ENCODE data around the gene MPPED2.

MPPED2 gene

GRCh38 chr11:30435488-30435887, 150.7 kb downstream of the MPPED2 start:
- Mint-ChIP-seq H3K36me3 (ENCODE audit: low read depth) (no peaks in the 10 kb centered on the region), H3K27me3 (no peaks in the 10 kb centered on the region), H3K4me3 (no peak overlapping the region), H3K4me1 (ENCODE audit: low read depth) (peaks cover 18% of the 10 kb centered on the region), H3K9me3 (no peaks in the 10 kb centered on the region), H3K27ac (peak overlapping the region; percentile 45)
- intact Hi-C loops (cut with micrococcal nuclease): loop anchor here (10.0 kb wide), 1 partner anchor 149 kb away; the partner anchor contains the start of gene MPPED2

GRCh38 chr11:30434901-30435300, 151.3 kb downstream of the MPPED2 start:
- H3K27me3 Mint-ChIP-seq: no peaks in the 10 kb centered on the region
- intact Hi-C loops (cut with micrococcal nuclease): loop anchor here (10.0 kb wide), 1 partner anchor 150 kb away; the partner anchor contains the start of gene MPPED2
- H3K4me3 Mint-ChIP-seq: no peak overlapping the region
- no peaks in the 10 kb centered on the region for H3K36me3 Mint-ChIP-seq (ENCODE audit: low read depth)
- H3K9me3 Mint-ChIP-seq: no peaks in the 10 kb centered on the region
- peaks cover 18% of the 10 kb centered on the region for H3K4me1 Mint-ChIP-seq (ENCODE audit: low read depth)
- peak overlapping the region; percentile 45 for H3K27ac Mint-ChIP-seq

- Mint-ChIP-seq H3K4me1 (ENCODE audit: low read depth) (peaks cover 18% of the 10 kb centered on the region), H3K9me3 (no peaks in the 10 kb centered on the region), H3K36me3 (ENCODE audit: low read depth) (no peaks in the 10 kb centered on the region), H3K27me3 (no peaks in the 10 kb centered on the region), H3K4me3 (no peak overlapping the region), H3K27ac (peak overlapping the region; percentile 3)
- intact Hi-C loops (cut with micrococcal nuclease): loop anchor here (10.0 kb wide), 1 partner anchor 151 kb away; the partner anchor contains the start of gene MPPED2
Observed at GRCh38 chr11:30433831-30434230, 152.3 kb downstream of the MPPED2 start.

DNA sequence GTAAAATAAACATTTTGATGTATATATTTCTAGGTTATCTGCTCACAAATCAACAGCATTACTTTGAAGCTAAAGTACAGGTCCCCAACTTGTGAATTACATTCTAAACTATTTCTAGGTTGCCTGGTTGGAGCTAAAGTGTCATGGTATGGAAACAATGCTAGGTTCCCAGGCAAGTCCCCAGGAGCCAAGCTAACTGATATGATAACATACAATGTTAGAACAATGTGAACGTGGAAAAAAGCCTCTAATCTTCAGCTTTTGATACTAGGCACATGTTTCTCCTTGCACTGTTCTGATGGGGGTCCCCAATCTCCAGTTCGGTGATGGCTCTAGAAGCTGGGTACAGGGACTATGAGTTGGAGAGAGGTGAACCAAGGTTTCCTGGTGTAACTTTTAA, 153.4 kb downstream of the MPPED2 start:
- no peaks in the 10 kb centered on the region for H3K27me3 Mint-ChIP-seq
- H3K27ac Mint-ChIP-seq: no peak overlapping the region
- peaks cover 18% of the 10 kb centered on the region for H3K4me1 Mint-ChIP-seq (ENCODE audit: low read depth)
- no peaks in the 10 kb centered on the region for H3K36me3 Mint-ChIP-seq (ENCODE audit: low read depth)
- no peaks in the 10 kb centered on the region for H3K9me3 Mint-ChIP-seq
- intact Hi-C loops (cut with micrococcal nuclease): loop anchor here (10.0 kb wide), 1 partner anchor 152 kb away; the partner anchor contains the start of gene MPPED2
- H3K4me3 Mint-ChIP-seq: no peak overlapping the region

- H3K9me3 Mint-ChIP-seq: no peaks in the 10 kb centered on the region
- intact Hi-C loops (cut with micrococcal nuclease): loop anchor here (10.0 kb wide), 1 partner anchor 153 kb away; the partner anchor contains the start of gene MPPED2
- H3K27ac Mint-ChIP-seq: no peak overlapping the region
- H3K36me3 Mint-ChIP-seq (ENCODE audit: low read depth): no peaks in the 10 kb centered on the region
- H3K4me3 Mint-ChIP-seq: no peak overlapping the region
- H3K27me3 Mint-ChIP-seq: no peaks in the 10 kb centered on the region
- peaks cover 18% of the 10 kb centered on the region for H3K4me1 Mint-ChIP-seq (ENCODE audit: low read depth)
Observed at GRCh38 chr11:30432178-30432577, 154.0 kb downstream of the MPPED2 start.

DNA sequence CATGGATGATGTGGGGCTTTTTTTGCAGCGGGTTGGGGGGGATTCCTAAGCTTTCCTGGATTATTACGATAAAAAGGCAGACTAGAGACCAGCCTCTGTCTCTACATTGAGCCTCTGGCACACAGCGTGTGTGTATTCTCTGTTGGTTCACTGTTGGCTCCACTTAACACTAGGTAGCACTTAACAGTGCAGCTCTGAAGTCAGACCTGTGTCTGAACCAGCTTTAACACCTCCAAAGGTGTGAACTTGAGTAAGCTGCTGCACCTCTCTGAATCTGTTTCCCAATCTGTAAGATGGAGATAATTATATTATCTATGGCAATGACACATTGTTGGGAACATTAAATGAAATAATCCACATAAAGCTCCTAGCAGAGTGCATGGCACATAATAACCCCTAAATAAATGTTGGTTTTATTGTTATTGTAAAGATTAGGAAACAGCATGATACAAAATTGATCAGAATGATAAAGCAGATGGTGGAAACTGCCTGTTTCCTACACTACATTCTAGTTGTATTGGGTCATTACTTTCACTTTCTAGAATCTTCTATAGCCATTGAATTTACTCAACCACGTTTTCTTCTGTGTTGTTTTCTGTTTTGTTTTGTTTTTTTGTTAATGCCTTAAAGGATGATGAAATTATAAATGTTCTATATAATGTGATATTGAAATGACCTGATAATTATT, 154.9 kb downstream of the MPPED2 start:
- Mint-ChIP-seq H3K27me3 (no peaks in the 10 kb centered on the region), H3K4me3 (no peak overlapping the region), H3K27ac (no peak overlapping the region), H3K36me3 (ENCODE audit: low read depth) (no peaks in the 10 kb centered on the region), H3K9me3 (no peaks in the 10 kb centered on the region), H3K4me1 (ENCODE audit: low read depth) (peaks cover 18% of the 10 kb centered on the region)
- intact Hi-C loops (cut with micrococcal nuclease): loop anchor here (10.0 kb wide), 1 partner anchor 154 kb away; the partner anchor contains the start of gene MPPED2

DNA sequence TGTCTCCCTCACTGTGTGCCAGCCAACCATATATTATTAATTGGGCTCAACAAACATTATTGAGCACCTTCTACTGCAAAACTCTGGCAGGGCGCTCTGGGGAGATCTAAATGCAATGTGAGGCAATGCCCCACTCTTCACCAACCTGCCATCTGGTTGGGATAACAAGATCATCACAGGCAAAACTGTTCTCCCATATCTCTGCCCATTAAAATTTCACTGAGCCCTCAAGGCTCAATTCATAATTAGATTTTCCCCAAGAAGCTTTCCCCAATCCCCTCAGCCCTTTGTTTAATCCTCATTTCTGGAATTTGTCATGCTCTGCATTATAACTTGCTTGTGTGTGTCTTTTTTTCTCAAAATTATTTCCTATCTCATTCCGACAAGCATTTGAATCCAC, 156.6 kb downstream of the MPPED2 start:
- H3K27ac Mint-ChIP-seq: no peak overlapping the region
- intact Hi-C loops (cut with micrococcal nuclease): no loop called here
- H3K4me3 Mint-ChIP-seq: no peak overlapping the region
- H3K4me1 Mint-ChIP-seq (ENCODE audit: low read depth): peaks cover 6% of the 10 kb centered on the region
- H3K27me3 Mint-ChIP-seq: no peaks in the 10 kb centered on the region
- H3K36me3 Mint-ChIP-seq (ENCODE audit: low read depth): no peaks in the 10 kb centered on the region
- no peaks in the 10 kb centered on the region for H3K9me3 Mint-ChIP-seq

DNA sequence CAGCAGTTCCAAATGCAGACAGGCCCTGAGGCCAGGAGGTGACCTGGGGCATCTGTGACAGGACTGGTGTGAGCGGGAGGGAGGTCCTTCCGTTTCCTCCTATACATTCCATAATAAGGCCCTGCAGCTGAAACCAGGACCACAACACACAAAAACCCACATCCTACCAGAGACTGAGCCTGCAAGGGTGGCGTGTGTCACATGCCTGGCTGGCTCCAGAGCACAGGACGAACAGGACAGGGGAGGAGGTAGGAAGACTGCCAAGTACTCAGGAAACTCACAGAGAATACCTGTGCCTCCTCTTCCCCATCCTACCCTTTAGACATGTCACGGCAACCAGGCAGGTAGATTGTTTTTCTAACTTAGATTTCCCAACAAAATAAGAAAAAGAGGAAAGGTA, 159.4 kb downstream of the MPPED2 start:
- Mint-ChIP-seq H3K4me1 (ENCODE audit: low read depth) (no peaks in the 10 kb centered on the region), H3K27ac (no peak overlapping the region), H3K4me3 (no peak overlapping the region), H3K27me3 (no peaks in the 10 kb centered on the region), H3K9me3 (no peaks in the 10 kb centered on the region), H3K36me3 (ENCODE audit: low read depth) (no peaks in the 10 kb centered on the region)
- intact Hi-C loops (cut with micrococcal nuclease): no loop called here

DNA sequence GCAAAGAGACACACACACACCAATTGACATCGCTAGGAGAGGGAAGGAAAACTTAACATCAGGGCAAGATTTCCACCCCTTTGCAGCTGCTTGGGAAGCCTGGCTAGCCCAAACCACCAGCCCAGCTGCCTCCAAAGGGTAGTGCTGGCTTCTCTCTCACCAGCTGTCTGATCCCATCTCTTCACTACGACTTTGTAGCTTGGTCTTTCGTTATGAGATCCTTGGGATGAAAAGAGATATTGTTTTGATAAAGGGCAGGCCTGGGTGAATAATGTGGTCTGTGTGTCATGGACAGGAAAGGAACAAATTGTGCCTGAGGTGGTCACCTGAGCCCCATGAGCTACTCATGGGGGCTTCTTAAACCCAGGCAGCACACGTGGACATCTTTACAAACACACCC, 161.3 kb downstream of the MPPED2 start:
- Mint-ChIP-seq H3K27ac (no peak overlapping the region), H3K36me3 (ENCODE audit: low read depth) (no peaks in the 10 kb centered on the region), H3K4me3 (no peak overlapping the region), H3K4me1 (ENCODE audit: low read depth) (no peaks in the 10 kb centered on the region), H3K9me3 (no peaks in the 10 kb centered on the region), H3K27me3 (no peaks in the 10 kb centered on the region)
- intact Hi-C loops (cut with micrococcal nuclease): no loop called here

DNA sequence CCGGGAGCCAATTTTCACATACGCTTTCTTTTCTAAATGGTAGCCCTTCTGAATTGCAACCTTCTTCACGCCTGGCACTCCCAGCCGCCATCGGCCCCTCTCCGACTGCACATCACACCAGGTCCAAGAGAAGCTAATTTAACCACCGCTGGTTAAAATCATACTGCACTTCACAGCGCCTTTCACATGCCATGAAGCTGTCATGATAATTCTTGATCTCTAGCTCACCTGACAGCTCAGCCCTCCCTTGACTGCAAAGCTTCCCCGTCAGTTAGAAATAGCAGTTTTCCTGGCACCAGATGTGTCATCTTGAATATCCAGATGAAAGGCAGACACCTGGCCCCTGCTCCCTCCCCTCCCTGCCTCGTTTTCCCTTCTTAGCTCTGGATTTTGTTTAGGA, 161.8 kb downstream of the MPPED2 start:
- Mint-ChIP-seq H3K4me3 (no peak overlapping the region), H3K27me3 (no peaks in the 10 kb centered on the region), H3K4me1 (ENCODE audit: low read depth) (no peaks in the 10 kb centered on the region), H3K9me3 (no peaks in the 10 kb centered on the region), H3K27ac (no peak overlapping the region), H3K36me3 (ENCODE audit: low read depth) (no peaks in the 10 kb centered on the region)
- intact Hi-C loops (cut with micrococcal nuclease): no loop called here

- Mint-ChIP-seq H3K36me3 (ENCODE audit: low read depth) (no peaks in the 10 kb centered on the region), H3K9me3 (no peaks in the 10 kb centered on the region), H3K4me1 (ENCODE audit: low read depth) (no peaks in the 10 kb centered on the region), H3K27ac (no peak overlapping the region), H3K27me3 (no peaks in the 10 kb centered on the region), H3K4me3 (no peak overlapping the region)
- intact Hi-C loops (cut with micrococcal nuclease): no loop called here
Observed at GRCh38 chr11:30423886-30424285, 162.3 kb downstream of the MPPED2 start.

DNA sequence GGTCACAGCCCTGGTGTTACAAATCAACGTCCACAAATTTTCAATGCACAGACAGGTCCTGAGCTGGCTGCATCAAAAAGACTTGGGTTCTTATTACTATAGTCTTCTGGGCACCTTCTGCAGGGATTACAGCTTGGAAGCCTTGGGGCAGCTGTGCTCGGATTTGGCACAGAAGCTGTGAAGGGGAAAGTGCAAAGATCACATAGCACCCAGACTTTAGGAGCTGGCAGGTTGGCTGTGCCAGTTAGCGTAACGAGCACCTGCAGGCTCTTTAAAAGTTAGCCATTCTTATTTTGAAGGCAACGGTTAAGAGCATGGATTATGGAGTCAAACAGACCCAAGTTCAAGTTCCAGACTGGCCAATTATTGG, 162.9 kb downstream of the MPPED2 start:
- H3K36me3 Mint-ChIP-seq (ENCODE audit: low read depth): no peaks in the 10 kb centered on the region
- no peak overlapping the region for H3K27ac Mint-ChIP-seq
- H3K4me3 Mint-ChIP-seq: no peak overlapping the region
- H3K27me3 Mint-ChIP-seq: no peaks in the 10 kb centered on the region
- intact Hi-C loops (cut with micrococcal nuclease): no loop called here
- H3K4me1 Mint-ChIP-seq (ENCODE audit: low read depth): no peaks in the 10 kb centered on the region
- no peaks in the 10 kb centered on the region for H3K9me3 Mint-ChIP-seq

DNA sequence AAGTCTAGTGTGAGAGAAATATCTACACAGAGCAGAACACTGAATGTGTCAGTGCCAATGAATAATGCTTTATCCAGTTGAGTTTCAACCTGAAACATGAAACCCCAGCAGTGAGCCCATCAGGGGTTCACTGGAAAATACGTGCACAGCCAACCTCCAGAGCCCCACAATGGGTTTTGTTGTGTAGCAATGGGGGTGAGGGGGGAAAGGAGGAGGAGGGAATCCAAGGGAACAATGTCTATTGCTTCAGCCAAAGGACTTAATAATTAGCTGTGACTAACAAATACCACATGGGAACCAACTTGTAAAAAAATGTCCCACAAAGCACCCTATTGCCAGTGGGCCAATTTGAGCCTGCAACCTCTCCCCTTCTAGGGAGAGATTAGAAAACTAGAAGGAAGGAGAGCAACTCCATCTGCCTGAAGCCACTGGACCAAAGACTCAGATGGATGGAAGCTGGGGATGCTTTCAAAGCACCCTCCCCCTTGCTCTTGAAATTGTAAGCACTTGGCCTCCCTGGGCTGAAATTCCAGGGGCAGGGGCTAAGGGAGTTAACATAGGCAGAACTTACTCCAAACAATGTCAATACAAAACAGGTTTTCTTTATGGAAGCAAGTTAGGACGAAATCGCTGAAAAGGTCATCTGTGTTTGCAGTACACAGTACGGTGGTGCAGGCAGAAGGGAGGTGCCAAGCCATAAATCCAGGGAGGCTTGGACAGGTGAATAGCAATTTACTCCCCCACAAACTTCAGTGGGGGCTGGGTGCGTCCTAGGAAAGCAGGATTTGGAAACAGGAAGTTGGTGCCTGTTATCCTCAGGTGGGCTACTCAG, 163.5 kb downstream of the MPPED2 start:
- Mint-ChIP-seq H3K36me3 (ENCODE audit: low read depth) (no peaks in the 10 kb centered on the region), H3K27me3 (no peaks in the 10 kb centered on the region), H3K4me3 (no peak overlapping the region), H3K9me3 (no peaks in the 10 kb centered on the region), H3K27ac (no peak overlapping the region), H3K4me1 (ENCODE audit: low read depth) (no peaks in the 10 kb centered on the region)
- intact Hi-C loops (cut with micrococcal nuclease): no loop called here

- no peaks in the 10 kb centered on the region for H3K4me1 Mint-ChIP-seq (ENCODE audit: low read depth)
- no peaks in the 10 kb centered on the region for H3K36me3 Mint-ChIP-seq (ENCODE audit: low read depth)
- no peak overlapping the region for H3K4me3 Mint-ChIP-seq
- no peaks in the 10 kb centered on the region for H3K27me3 Mint-ChIP-seq
- no peaks in the 10 kb centered on the region for H3K9me3 Mint-ChIP-seq
- H3K27ac Mint-ChIP-seq: no peak overlapping the region
- intact Hi-C loops (cut with micrococcal nuclease): no loop called here
Observed at GRCh38 chr11:30420233-30420787, 165.8 kb downstream of the MPPED2 start.
